Cardiac fibroblast (primary cell): ENCODE data around the gene ALG11.
"Not testable (repeated sequence)": the region's sequence is repeated elsewhere in the genome, so short reads cannot be mapped to it uniquely, and the experiment has no call there.

Experiments
- DNase-seq, 2 donors: peaks; one replicate each; pipeline versions ENCODE4 v3.0.0 to v3.0.0-alpha.2; 2010; ENCODE audit warnings: low read depth in 2 of 2
- H3K4me3 ChIP-seq, 2 donors: replicated peaks in 1 of 2; 1 replicate in 1 of 2; 2 replicates in 1 of 2; pipeline ENCODE4 v1.5.1; 2011; ENCODE audit warnings: low read depth in 2 of 2, low read length in 2 of 2, mild to moderate bottlenecking in 2 of 2, moderate library complexity in 1 of 2
- CTCF ChIP-seq: IDR thresholded peaks from one replicate; pipeline ENCODE4 v1.5.1; 2011; ENCODE audit warnings: low read depth, mild to moderate bottlenecking, low read length, inconsistent platforms

The ALG11 gene

GRCh38 chr13:51976423-51976822, 35.8 kb upstream of the ALG11 start:
- no peak overlapping the region for H3K4me3 ChIP-seq
- no peak for TF ChIP-seq CTCF
- DNase-seq, result no peak

- no peak for DNase-seq
- no peak overlapping the region for H3K4me3 ChIP-seq
- no peak for TF ChIP-seq CTCF
Observed at GRCh38 chr13:51976890-51977289, 35.3 kb upstream of the ALG11 start.

GRCh38 chr13:51977625-51978024, 34.6 kb upstream of the ALG11 start:
- TF ChIP-seq CTCF, result no peak
- DNase-seq, result peak in 1 of 2 donors; percentile 41
- H3K4me3 ChIP-seq, result no peak overlapping the region

- H3K4me3 ChIP-seq, result no peak overlapping the region
- peak in 1 of 2 donors; percentile 13 for DNase-seq
- no peak for TF ChIP-seq CTCF
Observed at GRCh38 chr13:51978796-51979556, 33.2 kb upstream of the ALG11 start.

GRCh38 chr13:51980908-51981307, 31.3 kb upstream of the ALG11 start:
- H3K4me3 ChIP-seq, result no peak overlapping the region
- DNase-seq, result peak in 1 of 2 donors; percentile 6
- no peak for TF ChIP-seq CTCF

- no peak for TF ChIP-seq CTCF
- DNase-seq, result peak; percentile 19 to 25
- H3K4me3 ChIP-seq, result no peak overlapping the region
Observed at GRCh38 chr13:51981355-51981754, 30.8 kb upstream of the ALG11 start.

GRCh38 chr13:51983292-51983691, 28.9 kb upstream of the ALG11 start:
- DNase-seq, H3K4me3 ChIP-seq: not testable (repeated sequence)

- not testable (repeated sequence) for DNase-seq, H3K4me3 ChIP-seq
Observed at GRCh38 chr13:51984904-51985303, 27.3 kb upstream of the ALG11 start.
